Measurements from ENCODE around the gene TRERF1.
"Not testable (repeated sequence)": the region's sequence is repeated elsewhere in the genome, so short reads cannot be mapped to it uniquely, and the experiment has no call there.

Gene TRERF1

DNA sequence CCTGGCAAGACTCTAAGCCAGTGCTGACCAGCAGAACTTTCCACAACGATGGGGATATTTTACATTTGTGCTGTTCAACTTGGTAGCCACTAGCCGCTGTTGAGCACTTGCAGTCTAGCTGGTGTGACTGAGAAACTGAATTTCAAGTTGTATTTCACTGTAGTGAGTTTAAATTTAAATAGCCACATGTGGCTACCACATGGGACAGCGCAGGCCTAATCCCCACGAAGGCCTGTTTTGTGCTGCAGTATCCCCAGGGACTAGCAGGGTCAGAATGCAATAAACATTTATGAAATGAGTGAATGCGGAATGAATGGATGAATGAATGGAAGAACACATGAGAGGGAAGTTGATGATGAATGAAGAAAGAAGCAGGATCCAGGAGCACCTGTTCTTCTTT, 115.8 kb downstream of the TRERF1 start:
- DNase-seq: no peak

GRCh38 chr6:42334870-42335269, 116.9 kb downstream of the TRERF1 start:
- DNase-seq: no peak

DNA sequence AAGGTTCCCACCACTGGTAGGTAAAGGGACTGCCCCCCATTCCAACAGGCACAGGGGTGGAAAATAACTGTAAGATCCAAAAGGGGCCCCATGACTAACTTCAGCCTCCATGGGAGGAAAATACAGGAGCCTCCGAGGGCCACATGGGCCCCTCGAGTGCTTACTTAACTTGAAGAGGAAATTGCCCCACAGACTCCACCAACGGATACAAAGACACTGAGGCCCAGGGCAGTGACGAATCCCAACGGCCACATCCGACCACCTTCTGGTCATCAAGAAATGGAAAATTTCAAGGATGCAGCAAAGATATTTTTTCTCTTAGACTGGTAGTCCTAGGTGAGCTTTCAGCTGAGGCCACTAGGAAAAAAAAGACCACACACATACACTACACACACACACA, 118.1 kb downstream of the TRERF1 start:
- no peak for DNase-seq

- no peak for DNase-seq
Measured at GRCh38 chr6:42332916-42333315, 118.8 kb downstream of the TRERF1 start.

GRCh38 chr6:42331019-42331418, 120.7 kb downstream of the TRERF1 start:
- DNase-seq: no peak

DNA sequence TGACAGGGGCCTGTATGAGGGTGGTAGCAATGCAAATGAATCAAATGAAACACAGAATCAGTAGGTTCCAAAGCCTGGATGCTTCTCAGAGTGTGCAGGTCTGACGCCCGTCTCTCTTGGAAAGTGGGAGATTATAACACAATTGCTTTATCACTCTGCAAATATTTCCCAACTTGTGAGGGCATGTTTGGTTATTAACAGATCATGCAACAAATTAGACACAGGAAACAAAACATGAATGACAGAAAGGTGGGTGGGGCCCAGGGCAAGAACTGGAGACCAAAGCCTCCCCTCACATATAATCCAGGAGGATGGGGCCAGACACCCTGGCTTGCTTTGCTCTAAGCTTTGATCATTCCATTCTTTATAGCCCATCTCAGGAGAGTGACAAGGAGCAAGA, 125.5 kb downstream of the TRERF1 start:
- no peak for DNase-seq

DNA sequence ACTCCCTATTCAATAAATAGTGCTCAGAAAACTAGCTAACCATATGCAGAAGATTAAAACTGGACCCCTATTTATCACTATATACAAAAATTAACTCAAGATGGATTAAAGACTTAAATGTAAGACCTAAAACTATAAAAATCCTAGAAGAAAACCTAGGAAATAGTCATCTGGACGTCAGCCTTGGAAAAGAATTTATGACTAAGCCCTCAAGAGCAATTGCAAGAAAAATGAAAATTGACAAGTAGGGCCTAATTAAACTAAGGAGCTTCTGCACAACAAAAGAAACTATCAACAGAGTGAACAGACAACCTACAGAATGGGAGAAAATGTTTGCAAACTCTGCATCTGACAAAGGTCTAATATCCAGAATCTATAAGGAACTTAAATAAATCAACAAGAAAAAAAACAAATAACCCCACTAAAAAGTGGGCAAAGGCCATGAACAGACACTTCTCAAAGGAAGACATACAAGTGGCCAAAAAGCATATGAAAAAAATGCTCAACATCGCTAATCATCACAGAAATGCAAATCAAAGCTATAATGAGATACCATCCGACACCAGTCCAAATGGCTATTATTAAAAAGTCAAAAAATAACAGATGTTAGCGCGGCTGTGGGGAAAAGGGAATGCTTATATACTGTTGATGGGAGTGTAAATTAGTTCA, 126.9 kb downstream of the TRERF1 start:
- not testable (repeated sequence) for DNase-seq

GRCh38 chr6:42322676-42323075, 129.1 kb downstream of the TRERF1 start:
- DNase-seq: no peak

DNA sequence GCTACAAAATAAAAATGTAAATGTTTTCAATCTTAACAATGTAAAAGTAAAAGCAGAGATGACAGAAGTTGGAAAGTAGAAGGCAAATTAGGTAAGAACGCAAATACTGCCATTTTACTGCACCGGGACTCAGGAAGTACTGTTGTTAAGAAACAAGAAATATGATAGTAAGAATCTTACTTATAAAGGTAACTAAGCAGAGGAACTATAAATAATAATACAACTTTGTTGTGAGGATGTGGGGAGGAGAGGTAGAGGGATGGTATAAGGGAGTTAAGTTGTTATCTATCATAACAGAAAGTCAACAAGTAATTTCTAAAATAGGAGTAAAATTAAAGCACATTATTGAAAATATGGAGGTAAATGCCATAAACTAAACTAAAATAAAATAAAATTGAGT, 129.8 kb downstream of the TRERF1 start:
- DNase-seq: no peak

DNA sequence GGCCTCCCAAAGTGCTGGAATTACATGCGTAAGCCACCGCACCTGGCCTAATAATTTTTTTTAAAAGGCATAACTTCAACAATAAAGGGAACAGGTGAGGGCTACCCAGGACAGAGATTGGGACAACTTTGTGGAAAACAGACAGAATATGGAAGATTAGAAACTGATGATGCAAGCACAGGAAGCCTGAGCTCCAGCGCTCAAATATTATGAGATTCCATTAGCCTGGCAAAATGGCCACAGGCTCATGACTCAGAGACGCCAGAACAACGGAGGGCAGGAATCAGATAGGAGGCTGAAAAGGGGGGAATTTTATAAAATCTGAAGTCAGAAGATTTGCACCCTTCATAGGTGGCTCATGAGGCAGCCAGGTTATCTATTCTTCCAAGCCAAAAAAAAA, 131.0 kb downstream of the TRERF1 start:
- DNase-seq: no peak

- DNase-seq: no peak
Measured at GRCh38 chr6:42318480-42318879, 133.2 kb downstream of the TRERF1 start.

DNA sequence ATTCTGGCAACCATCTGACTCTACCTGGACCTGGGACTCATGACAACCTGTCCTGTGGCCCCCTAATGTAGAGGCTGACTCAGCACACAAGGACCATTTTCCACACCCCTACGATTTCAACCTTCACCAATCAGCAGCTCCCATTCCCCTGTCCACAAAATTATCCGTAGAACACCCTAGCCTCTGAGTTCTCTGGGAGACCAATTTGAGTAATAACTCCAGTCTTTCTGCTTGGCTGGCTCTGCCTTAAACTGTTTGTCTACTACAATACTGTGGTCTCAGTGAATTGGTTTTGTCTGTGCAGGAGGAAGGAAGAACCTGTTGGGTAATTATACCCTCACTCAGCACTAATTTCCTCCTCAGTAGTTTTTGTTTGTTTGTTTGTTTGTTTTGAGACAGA, 134.7 kb downstream of the TRERF1 start:
- DNase-seq: no peak

GRCh38 chr6:42315991-42316970, 135.4 kb downstream of the TRERF1 start:
- no peak for DNase-seq

DNA sequence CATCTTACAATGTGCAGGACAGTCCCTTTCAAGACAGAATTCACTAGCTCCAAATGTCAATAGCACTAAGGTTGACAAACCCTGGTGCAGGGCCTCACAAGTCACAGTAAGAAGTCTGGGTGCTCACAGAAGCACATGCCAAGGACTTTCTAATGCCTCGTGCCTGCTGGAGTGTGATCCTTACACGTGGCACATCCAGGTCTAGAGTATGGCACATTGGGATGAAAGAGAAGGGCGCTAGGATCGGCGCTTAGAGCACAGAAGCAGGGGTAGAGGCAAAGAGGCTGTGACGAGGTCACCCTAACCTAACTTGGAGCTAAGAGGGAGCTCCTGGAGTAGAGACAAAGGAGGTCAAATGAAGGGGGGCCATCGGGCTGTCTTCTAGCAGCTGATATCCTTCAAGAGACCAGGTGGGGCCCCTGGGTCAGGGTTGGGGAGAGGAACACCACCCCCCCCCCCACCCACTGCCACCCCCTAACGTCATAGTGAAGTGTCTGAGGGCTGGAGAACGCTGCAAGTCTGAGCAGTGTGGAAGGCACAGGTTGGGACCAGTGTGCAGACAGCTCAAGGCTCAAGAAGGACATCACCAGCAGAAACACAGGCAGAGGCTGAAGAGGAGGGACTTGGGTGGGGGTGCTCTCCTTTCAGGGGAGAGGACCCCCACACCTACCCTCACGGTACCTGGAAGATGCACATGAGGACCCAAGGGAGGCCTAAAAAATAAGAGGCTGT, 136.3 kb downstream of the TRERF1 start:
- DNase-seq: no peak

GRCh38 chr6:42314571-42315258, 137.0 kb downstream of the TRERF1 start:
- DNase-seq: no peak

- no peak for DNase-seq
Measured at GRCh38 chr6:42313941-42314570, 137.7 kb downstream of the TRERF1 start.

- no peak for DNase-seq
Measured at GRCh38 chr6:42313038-42313437, 138.7 kb downstream of the TRERF1 start.

DNA sequence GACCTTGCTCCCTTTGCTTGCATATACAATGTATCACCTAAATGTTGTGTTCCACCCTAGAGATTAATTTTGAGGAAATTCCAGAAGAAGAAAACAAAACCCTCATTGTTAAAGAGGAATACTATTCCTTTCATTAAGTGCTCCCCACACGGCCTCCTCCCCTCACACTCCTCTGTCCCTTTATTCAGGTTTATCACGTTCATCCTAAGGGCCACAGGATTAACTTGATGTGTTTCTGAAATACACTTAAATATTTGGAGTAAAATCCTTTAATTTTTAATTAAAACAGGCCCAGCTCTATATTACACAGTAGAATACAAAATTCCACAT, 144.6 kb downstream of the TRERF1 start:
- DNase-seq: no peak

DNA sequence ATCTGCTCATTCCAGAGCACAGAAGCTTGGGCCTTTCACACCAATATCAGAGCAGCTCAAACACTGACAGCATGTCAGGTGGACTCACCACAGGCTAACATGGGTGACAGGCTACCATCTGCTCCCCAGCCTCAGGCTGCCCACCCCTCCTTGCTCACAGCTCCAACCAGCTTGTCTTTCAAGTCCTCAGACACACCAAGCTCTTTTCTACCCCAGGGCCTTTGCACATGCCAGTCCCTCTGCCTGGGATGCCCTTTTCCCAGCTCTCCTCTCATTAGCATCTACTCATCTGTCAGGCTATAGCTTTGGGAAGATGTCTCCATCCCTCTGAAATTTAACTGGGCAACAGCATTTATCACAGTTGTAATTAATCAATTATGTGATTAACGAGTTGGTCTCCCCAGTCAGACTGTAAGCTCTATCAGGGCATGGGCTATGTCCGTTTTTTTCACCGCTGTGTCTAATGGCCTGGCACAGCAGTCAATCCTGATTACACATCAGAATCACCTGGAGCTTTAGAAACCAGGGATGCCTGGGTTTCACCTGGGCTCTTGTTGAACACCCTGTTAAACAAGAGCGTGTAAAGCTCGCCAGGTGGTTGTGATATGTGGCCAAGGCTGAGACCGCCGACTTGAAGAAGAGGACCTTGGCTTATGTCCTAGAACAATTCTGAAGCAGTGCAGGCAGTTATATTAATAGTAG, 145.1 kb downstream of the TRERF1 start:
- DNase-seq: no peak

GRCh38 chr6:42304053-42304712, 147.5 kb downstream of the TRERF1 start:
- no peak for DNase-seq

GRCh38 chr6:42302411-42302810, 149.3 kb downstream of the TRERF1 start:
- no peak for DNase-seq
